HEK293 (cell line): ENCODE data around the gene CIITA.

ENCODE experiments used
- CTCF ChIA-PET: fragments of 350-600 bp; formaldehyde crosslinking; extraction: SDS; loops from one replicate; lab custom pipeline; 2021; ENCODE audit warnings: antibody characterized with exemption; lab: Yijun Ruan, JAX
- POLR2A ChIA-PET: fragments of 300-600 bp; formaldehyde crosslinking; extraction: SDS; loops from one replicate; lab custom pipeline; 2020; ENCODE audit warnings: antibody characterized with exemption, inconsistent platforms; lab: Yijun Ruan, JAX
- H3K27ac ChIP-seq: fragments of 200-500 bp; sonication (Bioruptor generic); 2 replicates; pipeline ENCODE4 v1.5.1; 2014; ENCODE audit warnings: low read depth, low read length, control low read depth, inconsistent platforms; ENCODE audit errors: extremely low read depth
- H3K36me3 ChIP-seq, 2 experiments: fragments of 200-500 bp in 1 of 2; sonication (Bioruptor generic) in 1 of 2; 1 replicate in 1 of 2; 2 replicates in 1 of 2; pipeline ENCODE4 v1.5.1; 2014 to 2017; ENCODE audit warnings: inconsistent platforms in 2 of 2, low read length in 2 of 2; ENCODE audit not compliant: control insufficient read depth in 2 of 2, insufficient read depth in 1 of 2
- H3K4me1 ChIP-seq: fragments of 200-500 bp; sonication (Bioruptor generic); 2 replicates; pipeline ENCODE4 v1.5.1; 2014; ENCODE audit warnings: mild to moderate bottlenecking, low read length, inconsistent platforms; ENCODE audit not compliant: control insufficient read depth, insufficient read depth
- H3K4me3 ChIP-seq: 2 replicates; pipeline ENCODE4 v1.5.1; 2011; ENCODE audit warnings: low read depth, mild to moderate bottlenecking, control low read depth, low read length, moderate library complexity
- H3K9me3 ChIP-seq: fragments of 200-500 bp; sonication (Bioruptor generic); 2 replicates; pipeline ENCODE4 v1.5.1; 2014; ENCODE audit warnings: low read depth, low read length, inconsistent platforms; ENCODE audit not compliant: control insufficient read depth, insufficient read depth
- HOXC10 ChIP-seq: sonication (generic); formaldehyde crosslinking; IDR thresholded peaks from 2 replicates; pipeline ENCODE4 v1.8.1; 2023; ENCODE audit warnings: mild to moderate bottlenecking, missing genetic modification reagents
- KLF7 ChIP-seq: fragments of 450-650 bp; formaldehyde crosslinking; IDR thresholded peaks from 2 replicates; pipeline ENCODE4 v1.5.1; 2016; ENCODE audit warnings: missing biosample characterization, missing genetic modification characterization, borderline replicate concordance
- ZBTB48 ChIP-seq: fragments of 450-650 bp; formaldehyde crosslinking; IDR thresholded peaks from 2 replicates; pipeline ENCODE4 v1.5.1; 2016; ENCODE audit warnings: missing biosample characterization, missing genetic modification characterization
- ZNF148 ChIP-seq: fragments of 450-650 bp; formaldehyde crosslinking; IDR thresholded peaks from 2 replicates; pipeline ENCODE4 v1.5.0; 2017; ENCODE audit warnings: missing biosample characterization, missing genetic modification characterization, borderline replicate concordance
- ZNF174 ChIP-seq: fragments of 450-650 bp; formaldehyde crosslinking; IDR thresholded peaks from 2 replicates; pipeline ENCODE4 v1.5.0; 2017; ENCODE audit warnings: missing biosample characterization, mild to moderate bottlenecking, missing genetic modification characterization
- ZNF2 ChIP-seq: fragments of 450-650 bp; formaldehyde crosslinking; IDR thresholded peaks from 2 replicates; pipeline ENCODE4 v1.5.1; 2016; ENCODE audit warnings: missing biosample characterization, missing genetic modification characterization
- ZNF24 ChIP-seq: fragments of 450-650 bp; formaldehyde crosslinking; IDR thresholded peaks from 2 replicates; pipeline ENCODE4 v1.5.1; 2016; ENCODE audit warnings: missing biosample characterization, missing genetic modification characterization
- ZNF248 ChIP-seq: fragments of 450-650 bp; formaldehyde crosslinking; IDR thresholded peaks from 2 replicates; pipeline ENCODE4 v1.5.1; 2017; ENCODE audit warnings: missing biosample characterization, missing genetic modification characterization
- ZNF266 ChIP-seq: fragments of 450-650 bp; formaldehyde crosslinking; IDR thresholded peaks from 2 replicates; pipeline ENCODE4 v1.5.1; 2016; ENCODE audit warnings: missing biosample characterization, missing genetic modification characterization, low read depth
- ZNF335 ChIP-seq: fragments of 450-650 bp; formaldehyde crosslinking; conservative IDR thresholded peaks from 2 replicates; pipeline ENCODE4 v1.5.1; 2016; ENCODE audit warnings: missing biosample characterization, missing genetic modification characterization
- ZNF473 ChIP-seq: fragments of 450-650 bp; formaldehyde crosslinking; IDR thresholded peaks from 2 replicates; pipeline ENCODE4 v1.5.1; 2017; ENCODE audit warnings: missing biosample characterization, missing genetic modification characterization
- ZNF571 ChIP-seq: fragments of 450-650 bp; formaldehyde crosslinking; IDR thresholded peaks from 2 replicates; pipeline ENCODE4 v1.5.0; 2017; ENCODE audit warnings: missing biosample characterization, missing genetic modification characterization
- ZNF600 ChIP-seq: fragments of 450-650 bp; formaldehyde crosslinking; IDR thresholded peaks from 2 replicates; pipeline ENCODE4 v1.5.1; 2016; ENCODE audit warnings: missing biosample characterization, missing genetic modification characterization
- ZNF701 ChIP-seq: fragments of 450-650 bp; formaldehyde crosslinking; IDR thresholded peaks from 2 replicates; pipeline ENCODE4 v1.5.1; 2016; ENCODE audit warnings: missing biosample characterization, missing genetic modification characterization
- ZNF843 ChIP-seq: fragments of 450-650 bp; formaldehyde crosslinking; IDR thresholded peaks from 2 replicates; pipeline ENCODE4 v1.5.1; 2016; ENCODE audit warnings: missing biosample characterization, missing genetic modification characterization
- TF ChIP-seq, protein P1 (sequence below): fragments of 450-650 bp; formaldehyde crosslinking; IDR thresholded peaks from 2 replicates; pipeline ENCODE4 v1.5.1; 2017; ENCODE audit warnings: missing biosample characterization, missing genetic modification characterization
- TF ChIP-seq, protein P2 (sequence below): fragments of 450-650 bp; formaldehyde crosslinking; IDR thresholded peaks from 2 replicates; pipeline ENCODE4 v1.5.1; 2016; ENCODE audit warnings: missing biosample characterization, missing genetic modification characterization, low read depth
- TF ChIP-seq, protein P3 (sequence below): fragments of 450-650 bp; formaldehyde crosslinking; conservative IDR thresholded peaks from 2 replicates; pipeline ENCODE4 v1.5.1; 2016; ENCODE audit warnings: low read depth, missing biosample characterization, missing genetic modification characterization
- TF ChIP-seq, protein P4 (sequence below): fragments of 450-650 bp; formaldehyde crosslinking; conservative IDR thresholded peaks from 2 replicates; pipeline ENCODE4 v1.5.1; 2016; ENCODE audit warnings: low read depth, missing biosample characterization, missing genetic modification characterization

The CIITA gene

DNA sequence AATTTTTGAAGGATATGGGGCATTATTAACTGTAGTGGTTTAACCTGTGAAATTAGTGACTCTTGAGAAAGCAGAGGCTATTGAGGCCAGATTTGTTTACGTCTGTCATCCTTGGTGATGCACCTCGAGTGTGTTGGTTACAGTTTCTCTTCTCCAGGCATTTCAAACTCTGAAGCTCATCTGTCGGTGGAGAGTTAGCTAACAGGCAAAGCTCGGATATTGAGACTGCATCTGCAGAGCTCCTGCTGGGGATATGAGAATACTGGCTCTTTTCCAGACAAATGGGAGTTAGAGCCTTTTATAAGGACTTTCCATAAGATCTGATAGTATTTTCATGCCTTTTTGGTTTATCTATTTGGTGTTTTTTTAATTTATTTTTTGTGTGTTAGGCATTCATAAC is 74.0 kb downstream of the CIITA start:
- CTCF ChIA-PET, result interaction anchor here (0.5 to 8.0 kb wide), 9 partner anchors 11 to 1144 kb away, joined by 3 to 72 read pairs (median 4); partner anchors contain the start of gene SOCS1
- H3K4me1 ChIP-seq, result peaks cover 21% of the 10 kb centered on the region
- POLR2A ChIA-PET, result interaction anchor here (1.4 kb wide), 1 partner anchor 305 kb away, joined by 3 read pairs; the partner anchor contains the start of gene SOCS1
- no peak overlapping the region for H3K27ac ChIP-seq
- no peaks in the 10 kb centered on the region for H3K9me3 ChIP-seq
- no peaks in the 10 kb centered on the region for H3K36me3 ChIP-seq
- no peak overlapping the region for H3K4me3 ChIP-seq
- TF ChIP-seq ZNF24 (no peak), ZNF473 (tag by site-specific recombination) (no peak), ZNF2 (no peak), ZNF266 (tag by site-specific recombination) (no peak), HOXC10 (no peak), ZNF335 (tag by site-specific recombination) (0 out of 2 replicates have a peak, but pooled peaks have one; percentile 34), ZNF174 (tag by site-specific recombination) (no peak), ZNF600 (no peak), KLF7 (no peak), ZNF148 (tag by site-specific recombination) (no peak), ZNF843 (tag by site-specific recombination) (no peak)
- TF ChIP-seq, protein P1, sequence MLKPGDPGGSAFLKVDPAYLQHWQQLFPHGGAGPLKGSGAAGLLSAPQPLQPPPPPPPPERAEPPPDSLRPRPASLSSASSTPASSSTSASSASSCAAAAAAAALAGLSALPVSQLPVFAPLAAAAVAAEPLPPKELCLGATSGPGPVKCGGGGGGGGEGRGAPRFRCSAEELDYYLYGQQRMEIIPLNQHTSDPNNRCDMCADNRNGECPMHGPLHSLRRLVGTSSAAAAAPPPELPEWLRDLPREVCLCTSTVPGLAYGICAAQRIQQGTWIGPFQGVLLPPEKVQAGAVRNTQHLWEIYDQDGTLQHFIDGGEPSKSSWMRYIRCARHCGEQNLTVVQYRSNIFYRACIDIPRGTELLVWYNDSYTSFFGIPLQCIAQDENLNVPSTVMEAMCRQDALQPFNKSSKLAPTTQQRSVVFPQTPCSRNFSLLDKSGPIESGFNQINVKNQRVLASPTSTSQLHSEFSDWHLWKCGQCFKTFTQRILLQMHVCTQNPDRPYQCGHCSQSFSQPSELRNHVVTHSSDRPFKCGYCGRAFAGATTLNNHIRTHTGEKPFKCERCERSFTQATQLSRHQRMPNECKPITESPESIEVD, result peak; percentile 69
- TF ChIP-seq, protein P2, sequence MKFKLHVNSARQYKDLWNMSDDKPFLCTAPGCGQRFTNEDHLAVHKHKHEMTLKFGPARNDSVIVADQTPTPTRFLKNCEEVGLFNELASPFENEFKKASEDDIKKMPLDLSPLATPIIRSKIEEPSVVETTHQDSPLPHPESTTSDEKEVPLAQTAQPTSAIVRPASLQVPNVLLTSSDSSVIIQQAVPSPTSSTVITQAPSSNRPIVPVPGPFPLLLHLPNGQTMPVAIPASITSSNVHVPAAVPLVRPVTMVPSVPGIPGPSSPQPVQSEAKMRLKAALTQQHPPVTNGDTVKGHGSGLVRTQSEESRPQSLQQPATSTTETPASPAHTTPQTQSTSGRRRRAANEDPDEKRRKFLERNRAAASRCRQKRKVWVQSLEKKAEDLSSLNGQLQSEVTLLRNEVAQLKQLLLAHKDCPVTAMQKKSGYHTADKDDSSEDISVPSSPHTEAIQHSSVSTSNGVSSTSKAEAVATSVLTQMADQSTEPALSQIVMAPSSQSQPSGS (tag by site-specific recombination), result no peak
- TF ChIP-seq, protein P3, sequence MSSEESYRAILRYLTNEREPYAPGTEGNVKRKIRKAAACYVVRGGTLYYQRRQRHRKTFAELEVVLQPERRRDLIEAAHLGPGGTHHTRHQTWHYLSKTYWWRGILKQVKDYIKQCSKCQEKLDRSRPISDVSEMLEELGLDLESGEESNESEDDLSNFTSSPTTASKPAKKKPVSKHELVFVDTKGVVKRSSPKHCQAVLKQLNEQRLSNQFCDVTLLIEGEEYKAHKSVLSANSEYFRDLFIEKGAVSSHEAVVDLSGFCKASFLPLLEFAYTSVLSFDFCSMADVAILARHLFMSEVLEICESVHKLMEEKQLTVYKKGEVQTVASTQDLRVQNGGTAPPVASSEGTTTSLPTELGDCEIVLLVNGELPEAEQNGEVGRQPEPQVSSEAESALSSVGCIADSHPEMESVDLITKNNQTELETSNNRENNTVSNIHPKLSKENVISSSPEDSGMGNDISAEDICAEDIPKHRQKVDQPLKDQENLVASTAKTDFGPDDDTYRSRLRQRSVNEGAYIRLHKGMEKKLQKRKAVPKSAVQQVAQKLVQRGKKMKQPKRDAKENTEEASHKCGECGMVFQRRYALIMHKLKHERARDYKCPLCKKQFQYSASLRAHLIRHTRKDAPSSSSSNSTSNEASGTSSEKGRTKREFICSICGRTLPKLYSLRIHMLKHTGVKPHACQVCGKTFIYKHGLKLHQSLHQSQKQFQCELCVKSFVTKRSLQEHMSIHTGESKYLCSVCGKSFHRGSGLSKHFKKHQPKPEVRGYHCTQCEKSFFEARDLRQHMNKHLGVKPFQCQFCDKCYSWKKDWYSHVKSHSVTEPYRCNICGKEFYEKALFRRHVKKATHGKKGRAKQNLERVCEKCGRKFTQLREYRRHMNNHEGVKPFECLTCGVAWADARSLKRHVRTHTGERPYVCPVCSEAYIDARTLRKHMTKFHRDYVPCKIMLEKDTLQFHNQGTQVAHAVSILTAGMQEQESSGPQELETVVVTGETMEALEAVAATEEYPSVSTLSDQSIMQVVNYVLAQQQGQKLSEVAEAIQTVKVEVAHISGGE (tag by site-specific recombination), result no peak

GRCh38 chr16:10954903-10955302 is 77.9 kb downstream of the CIITA start:
- ChIA-PET CTCF (interaction anchor here (0.6 to 2.4 kb wide), 15 partner anchors 9 to 757 kb away, joined by 3 to 31 read pairs (median 4); partner anchors contain the start of gene CLEC16A), POLR2A (interaction anchor here (1.5 kb wide), 1 partner anchor 300 kb away, joined by 3 read pairs; no protein-coding TSS in a partner anchor)
- TF ChIP-seq ZNF701 (no peak), ZNF571 (tag by site-specific recombination) (no peak), ZBTB48 (tag by site-specific recombination) (no peak), ZNF248 (tag by site-specific recombination) (no peak)
- TF ChIP-seq, protein P4, sequence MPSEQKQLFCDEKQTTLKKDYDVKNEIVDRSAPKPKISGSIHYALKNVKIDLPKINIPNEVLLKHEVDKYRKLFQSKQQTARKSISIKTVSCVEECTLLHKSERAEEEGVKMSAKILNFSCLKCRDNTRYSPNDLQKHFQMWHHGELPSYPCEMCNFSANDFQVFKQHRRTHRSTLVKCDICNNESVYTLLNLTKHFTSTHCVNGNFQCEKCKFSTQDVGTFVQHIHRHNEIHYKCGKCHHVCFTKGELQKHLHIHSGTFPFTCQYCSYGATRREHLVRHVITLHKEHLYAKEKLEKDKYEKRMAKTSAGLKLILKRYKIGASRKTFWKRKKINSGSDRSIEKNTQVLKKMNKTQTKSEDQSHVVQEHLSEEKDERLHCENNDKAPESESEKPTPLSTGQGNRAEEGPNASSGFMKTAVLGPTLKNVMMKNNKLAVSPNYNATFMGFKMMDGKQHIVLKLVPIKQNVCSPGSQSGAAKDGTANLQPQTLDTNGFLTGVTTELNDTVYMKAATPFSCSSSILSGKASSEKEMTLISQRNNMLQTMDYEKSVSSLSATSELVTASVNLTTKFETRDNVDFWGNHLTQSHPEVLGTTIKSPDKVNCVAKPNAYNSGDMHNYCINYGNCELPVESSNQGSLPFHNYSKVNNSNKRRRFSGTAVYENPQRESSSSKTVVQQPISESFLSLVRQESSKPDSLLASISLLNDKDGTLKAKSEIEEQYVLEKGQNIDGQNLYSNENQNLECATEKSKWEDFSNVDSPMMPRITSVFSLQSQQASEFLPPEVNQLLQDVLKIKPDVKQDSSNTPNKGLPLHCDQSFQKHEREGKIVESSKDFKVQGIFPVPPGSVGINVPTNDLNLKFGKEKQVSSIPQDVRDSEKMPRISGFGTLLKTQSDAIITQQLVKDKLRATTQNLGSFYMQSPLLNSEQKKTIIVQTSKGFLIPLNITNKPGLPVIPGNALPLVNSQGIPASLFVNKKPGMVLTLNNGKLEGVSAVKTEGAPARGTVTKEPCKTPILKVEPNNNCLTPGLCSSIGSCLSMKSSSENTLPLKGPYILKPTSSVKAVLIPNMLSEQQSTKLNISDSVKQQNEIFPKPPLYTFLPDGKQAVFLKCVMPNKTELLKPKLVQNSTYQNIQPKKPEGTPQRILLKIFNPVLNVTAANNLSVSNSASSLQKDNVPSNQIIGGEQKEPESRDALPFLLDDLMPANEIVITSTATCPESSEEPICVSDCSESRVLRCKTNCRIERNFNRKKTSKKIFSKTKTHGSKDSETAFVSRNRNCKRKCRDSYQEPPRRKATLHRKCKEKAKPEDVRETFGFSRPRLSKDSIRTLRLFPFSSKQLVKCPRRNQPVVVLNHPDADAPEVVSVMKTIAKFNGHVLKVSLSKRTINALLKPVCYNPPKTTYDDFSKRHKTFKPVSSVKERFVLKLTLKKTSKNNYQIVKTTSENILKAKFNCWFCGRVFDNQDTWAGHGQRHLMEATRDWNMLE (tag by site-specific recombination), result no peak
- Histone ChIP-seq H3K4me1 (peaks cover 15% of the 10 kb centered on the region), H3K9me3 (no peaks in the 10 kb centered on the region), H3K36me3 (no peaks in the 10 kb centered on the region; a peak in 1 of 3 replicates), H3K4me3 (no peak overlapping the region), H3K27ac (no peak overlapping the region)
